ENCODE data around the gene ARL5C.
A peak's percentile ranks its signal among the peaks of the same experiment; 100 is the strongest.
"Not testable (repeated sequence)": the region's sequence is repeated elsewhere in the genome, so short reads cannot be mapped to it uniquely, and the experiment has no call there.

Gene ARL5C

GRCh38 chr17:39122991-39123390, 43.0 kb downstream of the ARL5C start:
- ChIA-PET POLR2A (no interaction called here), CTCF (interaction anchor here (0.9 to 2.5 kb wide), 6 partner anchors 10 to 140 kb away, joined by 3 to 6 read pairs (median 3); no protein-coding TSS in a partner anchor)
- DNase-seq (ENCODE audit: extremely low spot score), result no peak
- TF ChIP-seq, protein P1, sequence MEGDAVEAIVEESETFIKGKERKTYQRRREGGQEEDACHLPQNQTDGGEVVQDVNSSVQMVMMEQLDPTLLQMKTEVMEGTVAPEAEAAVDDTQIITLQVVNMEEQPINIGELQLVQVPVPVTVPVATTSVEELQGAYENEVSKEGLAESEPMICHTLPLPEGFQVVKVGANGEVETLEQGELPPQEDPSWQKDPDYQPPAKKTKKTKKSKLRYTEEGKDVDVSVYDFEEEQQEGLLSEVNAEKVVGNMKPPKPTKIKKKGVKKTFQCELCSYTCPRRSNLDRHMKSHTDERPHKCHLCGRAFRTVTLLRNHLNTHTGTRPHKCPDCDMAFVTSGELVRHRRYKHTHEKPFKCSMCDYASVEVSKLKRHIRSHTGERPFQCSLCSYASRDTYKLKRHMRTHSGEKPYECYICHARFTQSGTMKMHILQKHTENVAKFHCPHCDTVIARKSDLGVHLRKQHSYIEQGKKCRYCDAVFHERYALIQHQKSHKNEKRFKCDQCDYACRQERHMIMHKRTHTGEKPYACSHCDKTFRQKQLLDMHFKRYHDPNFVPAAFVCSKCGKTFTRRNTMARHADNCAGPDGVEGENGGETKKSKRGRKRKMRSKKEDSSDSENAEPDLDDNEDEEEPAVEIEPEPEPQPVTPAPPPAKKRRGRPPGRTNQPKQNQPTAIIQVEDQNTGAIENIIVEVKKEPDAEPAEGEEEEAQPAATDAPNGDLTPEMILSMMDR (IDR thresholded peaks at IDR 0.05; ENCODE audit: control extremely low read depth, extremely low read depth, low read depth, missing control alignments), result no peak

DNA sequence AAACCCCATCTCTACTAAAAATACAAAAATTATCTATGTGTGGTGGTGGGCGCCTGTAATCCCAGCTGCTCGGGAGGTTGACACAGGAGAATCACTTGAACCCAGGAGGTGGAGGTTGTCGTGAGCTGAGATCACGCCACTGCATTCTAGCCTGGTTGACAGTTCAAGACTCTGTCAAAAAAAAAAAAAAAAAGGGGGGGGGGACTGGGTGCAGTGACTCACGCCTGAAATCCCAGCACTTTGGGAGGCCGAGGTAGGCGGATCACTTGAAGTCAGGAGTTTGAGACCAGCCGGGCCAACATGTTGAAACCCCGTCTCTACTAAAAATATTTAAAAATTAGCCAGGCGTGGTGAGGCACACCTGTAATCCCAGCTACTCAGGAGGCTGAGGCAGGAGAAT, 44.0 kb downstream of the ARL5C start:
- DNase-seq (ENCODE audit: extremely low spot score); POLR2A ChIA-PET: not testable (repeated sequence)
- CTCF ChIA-PET, result interaction anchor here (2.5 kb wide), 1 partner anchor 32 kb away, joined by 6 read pairs; no protein-coding TSS in a partner anchor

- DNase-seq (ENCODE audit: extremely low spot score), result peak; percentile 74
- TF ChIP-seq, protein P1 (IDR thresholded peaks at IDR 0.05; ENCODE audit: control extremely low read depth, extremely low read depth, low read depth, missing control alignments), result no peak
- ChIA-PET CTCF (interaction anchor here (1.0 to 2.9 kb wide), 5 partner anchors 34 to 136 kb away, joined by 3 to 16 read pairs (median 5); no protein-coding TSS in a partner anchor), POLR2A (no interaction called here)
Observed at GRCh38 chr17:39118674-39119419, 47.1 kb downstream of the ARL5C start.

- ChIA-PET POLR2A (no interaction called here), CTCF (interaction anchor here (0.7 to 1.7 kb wide), 4 partner anchors 12 to 49 kb away, joined by 3 to 4 read pairs (median 3); no protein-coding TSS in a partner anchor)
- no peak for DNase-seq (ENCODE audit: extremely low spot score)
- TF ChIP-seq, protein P1 (IDR thresholded peaks at IDR 0.05; ENCODE audit: control extremely low read depth, extremely low read depth, low read depth, missing control alignments), result no peak
Observed at GRCh38 chr17:39116224-39116623, 49.7 kb downstream of the ARL5C start.

DNA sequence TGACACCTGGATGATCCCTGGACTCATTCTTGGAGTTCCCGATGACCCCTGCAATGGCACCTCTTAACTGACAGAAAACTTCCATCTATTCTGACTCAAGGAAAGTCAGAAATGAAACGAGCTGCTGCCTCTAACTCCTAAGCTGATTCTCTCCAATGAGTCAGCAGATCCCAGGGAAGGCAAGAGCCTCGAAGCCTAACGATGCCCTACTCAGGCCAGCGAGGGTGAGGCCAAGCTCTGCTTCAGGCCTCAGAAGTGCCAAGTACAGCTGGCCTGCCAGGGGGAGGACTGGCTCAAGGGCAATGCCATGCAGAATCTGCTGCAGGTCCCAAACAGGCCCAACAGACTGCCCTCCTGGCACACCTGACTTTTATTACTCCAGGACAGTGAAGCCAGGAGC, 50.8 kb downstream of the ARL5C start:
- no peak for DNase-seq (ENCODE audit: extremely low spot score)
- POLR2A ChIA-PET, result no interaction called here
- CTCF ChIA-PET, result interaction anchor here (1.0 to 1.5 kb wide), 4 partner anchors 13 to 50 kb away, joined by 3 to 4 read pairs (median 3); no protein-coding TSS in a partner anchor
- TF ChIP-seq, protein P1 (IDR thresholded peaks at IDR 0.05; ENCODE audit: control extremely low read depth, extremely low read depth, low read depth, missing control alignments), result no peak

DNA sequence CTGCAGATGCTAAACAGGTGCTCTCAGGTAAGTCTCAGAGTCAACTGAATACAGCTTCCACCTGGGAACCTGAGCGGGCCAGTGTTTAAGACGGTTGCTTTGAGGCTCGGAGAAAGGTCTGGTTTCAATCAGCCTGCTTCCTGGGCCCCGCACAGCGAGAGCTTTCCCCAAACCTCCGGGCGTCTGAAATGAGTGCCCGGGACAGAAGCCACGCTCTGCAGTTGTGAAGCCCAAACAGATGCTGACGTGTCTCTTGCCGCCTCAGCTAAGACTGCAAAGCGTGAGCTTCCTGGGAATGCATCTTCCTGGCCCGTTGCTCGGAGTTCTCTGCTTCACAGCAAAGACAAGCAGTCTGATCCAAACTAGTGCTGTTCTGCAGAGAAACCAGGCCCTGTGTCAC, 51.2 kb downstream of the ARL5C start:
- TF ChIP-seq, protein P1 (IDR thresholded peaks at IDR 0.05; ENCODE audit: control extremely low read depth, extremely low read depth, low read depth, missing control alignments), result no peak
- CTCF ChIA-PET, result interaction anchor here (1.0 to 1.5 kb wide), 4 partner anchors 12 to 50 kb away, joined by 3 to 4 read pairs (median 3); no protein-coding TSS in a partner anchor
- no peak for DNase-seq (ENCODE audit: extremely low spot score)
- POLR2A ChIA-PET, result interaction anchor here (0.6 kb wide), 1 partner anchor 19 kb away, joined by 3 read pairs; no protein-coding TSS in a partner anchor

DNA sequence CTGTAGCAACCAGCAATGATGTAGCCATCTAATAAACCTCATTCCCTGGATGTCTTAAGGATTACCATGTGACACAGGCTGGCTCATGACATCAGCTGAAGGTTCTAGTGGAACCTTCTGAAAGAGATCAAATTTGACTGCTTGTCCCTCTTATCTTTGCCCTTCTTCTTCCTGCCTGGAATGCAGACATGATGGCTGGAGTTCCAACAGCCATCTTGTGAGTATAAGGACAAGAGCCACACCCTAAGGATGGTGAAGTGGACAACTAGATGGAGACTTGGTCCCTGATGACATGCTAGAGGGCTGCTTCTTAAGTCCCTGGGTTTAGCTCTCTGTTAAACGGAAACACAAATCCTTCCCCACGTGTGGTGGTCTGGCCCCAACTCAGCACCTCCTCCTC, 52.1 kb downstream of the ARL5C start:
- POLR2A ChIA-PET, result no interaction called here
- DNase-seq (ENCODE audit: extremely low spot score), result no peak
- TF ChIP-seq, protein P1 (IDR thresholded peaks at IDR 0.05; ENCODE audit: control extremely low read depth, extremely low read depth, low read depth, missing control alignments), result no peak
- CTCF ChIA-PET, result interaction anchor here (1.0 to 1.5 kb wide), 4 partner anchors 11 to 131 kb away, joined by 3 read pairs; no protein-coding TSS in a partner anchor

Measured in GM10248 (cell line).